Tibial nerve (tissue), 3 donors: ENCODE measurements around the gene COL4A2.
"Not testable (repeated sequence)": the region's sequence is repeated elsewhere in the genome, so short reads cannot be mapped to it uniquely, and the experiment has no call there.

Experiments used
- POLR2A ChIP-seq, 2 donors: fragments of 450-650 bp; IDR thresholded peaks; one replicate each; pipeline ENCODE4 v1.6.1; 2017; ENCODE audit warnings: antibody characterized with exemption in 2 of 2, mild to moderate bottlenecking in 2 of 2, moderate library complexity in 2 of 2
- TF ChIP-seq, protein P1 (sequence below), 5 experiments: fragments of 200-600 bp in 3 of 5; fragments of 450-650 bp in 2 of 5; sonication (generic) in 3 of 5; IDR thresholded peaks; one replicate each; pipeline ENCODE4 v1.5.1; 2016 to 2019; ENCODE audit warnings: antibody characterized with exemption in 5 of 5, mild to moderate bottlenecking in 3 of 5, moderate library complexity in 2 of 5

DNA sequence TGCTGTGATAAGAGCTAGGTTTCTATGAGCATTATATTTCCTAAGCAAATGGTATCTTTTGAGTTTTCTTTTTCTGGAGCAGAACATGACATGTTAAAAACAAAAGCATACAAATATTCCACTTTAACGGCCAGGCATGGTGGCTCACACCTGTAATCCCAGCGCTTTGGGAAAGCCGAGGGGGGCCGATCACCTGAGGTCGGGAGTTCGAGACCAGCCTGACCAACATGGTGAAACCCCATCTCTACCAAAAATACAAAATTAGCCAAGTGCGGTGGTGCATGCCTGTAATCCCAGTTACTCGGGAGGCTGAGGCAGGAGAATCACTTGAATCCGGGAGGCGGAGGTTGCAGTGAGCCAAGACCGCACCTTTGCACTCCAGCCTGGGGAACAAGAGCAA, 146.0 kb downstream of the COL4A2 start:
- TF ChIP-seq, protein P1, sequence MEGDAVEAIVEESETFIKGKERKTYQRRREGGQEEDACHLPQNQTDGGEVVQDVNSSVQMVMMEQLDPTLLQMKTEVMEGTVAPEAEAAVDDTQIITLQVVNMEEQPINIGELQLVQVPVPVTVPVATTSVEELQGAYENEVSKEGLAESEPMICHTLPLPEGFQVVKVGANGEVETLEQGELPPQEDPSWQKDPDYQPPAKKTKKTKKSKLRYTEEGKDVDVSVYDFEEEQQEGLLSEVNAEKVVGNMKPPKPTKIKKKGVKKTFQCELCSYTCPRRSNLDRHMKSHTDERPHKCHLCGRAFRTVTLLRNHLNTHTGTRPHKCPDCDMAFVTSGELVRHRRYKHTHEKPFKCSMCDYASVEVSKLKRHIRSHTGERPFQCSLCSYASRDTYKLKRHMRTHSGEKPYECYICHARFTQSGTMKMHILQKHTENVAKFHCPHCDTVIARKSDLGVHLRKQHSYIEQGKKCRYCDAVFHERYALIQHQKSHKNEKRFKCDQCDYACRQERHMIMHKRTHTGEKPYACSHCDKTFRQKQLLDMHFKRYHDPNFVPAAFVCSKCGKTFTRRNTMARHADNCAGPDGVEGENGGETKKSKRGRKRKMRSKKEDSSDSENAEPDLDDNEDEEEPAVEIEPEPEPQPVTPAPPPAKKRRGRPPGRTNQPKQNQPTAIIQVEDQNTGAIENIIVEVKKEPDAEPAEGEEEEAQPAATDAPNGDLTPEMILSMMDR (IDR thresholded peaks at IDR 0.05), result not testable (repeated sequence)
- not testable (repeated sequence) for TF ChIP-seq POLR2A (IDR thresholded peaks at IDR 0.05)
